MM.1S (cell line): ENCODE measurements around the gene ARSI.

Experiments used
- CTCF ChIP-seq: fragments of 300-600 bp; sonication (generic); IDR thresholded peaks from 2 replicates; pipeline ENCODE4 v1.5.1; 2016; ENCODE audit warnings: antibody characterized with exemption, low read length, mixed read lengths
- EZH2phosphoT487 ChIP-seq: fragments of 300-600 bp; sonication (generic); IDR thresholded peaks from 2 replicates; pipeline ENCODE4 v1.6.1; 2018; ENCODE audit warnings: antibody characterized with exemption, low read length

- no peak for TF ChIP-seq CTCF
- TF ChIP-seq EZH2phosphoT487: no peak
These were observed 1.9 kb upstream of the ARSI start for GRCh38 chr5:150304481-150305081.
